ENCODE measurements around the gene WDR11. TPM values are rescaled to one million over a fixed set of nuclear protein-coding genes. Genes with fewer than 3 reads are reported as not detected.
A peak's percentile ranks its signal among the peaks of the same experiment; 100 is the strongest.

The WDR11 gene
- total and polyA plus RNA-seq, 12 donors: 9.6 to 29.3 (median 14.5) TPM

- Histone ChIP-seq H3K27ac (no peak overlapping the region), H3K4me3 (no peak overlapping the region), H3K27me3 (peaks cover 0 to 27% (median 16%) of the 10 kb centered on the region in 7 donors), H3K9me3 (peaks cover 0 to 6% (median 0%) of the 10 kb centered on the region in 11 donors), H3K36me3 (no peaks in the 10 kb centered on the region), H3K4me1 (peaks cover 0 to 8% (median 0%) of the 10 kb centered on the region in 9 donors)
- intact Hi-C loops (cut with DNase I): loop anchor here in 8 of 10 donors (5.0 to 10.0 kb wide), 7 partner anchors 664 to 962 kb away; no protein-coding TSS in a partner anchor
- DNase-seq: no peak
- WGBS, 2 donors: 40 to 49% methylated on average over 13 of the region's 13 CpGs
- TF ChIP-seq CTCF (IDR thresholded peaks at IDR 0.05): no peak
- ATAC-seq: no peak
Observed at GRCh38 chr10:120940299-120940900, 89.2 kb downstream of the WDR11 start.

- Histone ChIP-seq H3K27ac (no peak overlapping the region), H3K36me3 (no peaks in the 10 kb centered on the region), H3K4me3 (no peak overlapping the region), H3K9me3 (peaks cover 0 to 4% (median 0%) of the 10 kb centered on the region in 11 donors), H3K27me3 (peaks cover 0 to 27% (median 16%) of the 10 kb centered on the region in 7 donors), H3K4me1 (peaks cover 0 to 8% (median 0%) of the 10 kb centered on the region in 9 donors)
- 89 to 92% methylated on average over 5 of the region's 5 CpGs for WGBS, 2 donors
- no peak for TF ChIP-seq CTCF (IDR thresholded peaks at IDR 0.05)
- no peak for DNase-seq
- intact Hi-C loops (cut with DNase I): loop anchor here in 8 of 10 donors (5.0 to 10.0 kb wide), 7 partner anchors 663 to 961 kb away; no protein-coding TSS in a partner anchor
- no peak for ATAC-seq
Observed at GRCh38 chr10:120941501-120941900, 90.3 kb downstream of the WDR11 start.

GRCh38 chr10:120942806-120943413 is 91.7 kb downstream of the WDR11 start:
- intact Hi-C loops (cut with DNase I): loop anchor here in 9 of 10 donors (2.0 to 10.0 kb wide), 9 partner anchors 662 to 959 kb away; no protein-coding TSS in a partner anchor
- no peaks in the 10 kb centered on the region for H3K9me3 ChIP-seq
- H3K27ac ChIP-seq: no peak overlapping the region
- peaks cover 0 to 27% (median 16%) of the 10 kb centered on the region in 7 donors for H3K27me3 ChIP-seq
- ATAC-seq: peak; percentile 85 to 94 (median 90)
- H3K36me3 ChIP-seq: no peaks in the 10 kb centered on the region
- peak; percentile 73 to 81 for DNase-seq
- H3K4me3 ChIP-seq: peak overlapping the region in 1 of 10 donors; percentile 12
- peak; percentile 60 to 91 (median 89) for TF ChIP-seq CTCF (IDR thresholded peaks at IDR 0.05)
- H3K4me1 ChIP-seq: peaks cover 0 to 8% (median 0%) of the 10 kb centered on the region in 9 donors
- 12 to 13% methylated on average over 23 of the region's 23 CpGs for WGBS, 2 donors

GRCh38 chr10:120943542-120943941 is 92.4 kb downstream of the WDR11 start:
- ATAC-seq (no peak), DNase-seq (no peak)
- WGBS, 2 donors: 88 to 89% methylated on average over 6 of the region's 6 CpGs
- Histone ChIP-seq H3K4me3 (no peak overlapping the region), H3K27me3 (peaks cover 0 to 27% (median 17%) of the 10 kb centered on the region in 7 donors), H3K4me1 (peaks cover 0 to 8% (median 0%) of the 10 kb centered on the region in 9 donors), H3K9me3 (no peaks in the 10 kb centered on the region), H3K36me3 (no peaks in the 10 kb centered on the region), H3K27ac (no peak overlapping the region)
- no peak for TF ChIP-seq CTCF (IDR thresholded peaks at IDR 0.05)
- intact Hi-C loops (cut with DNase I): loop anchor here in 9 of 10 donors (2.0 to 10.0 kb wide), 9 partner anchors 661 to 959 kb away; no protein-coding TSS in a partner anchor

All from heart right ventricle (tissue), 16 donors.